ENCODE data around the gene HIF3A.

HIF3A gene

DNA sequence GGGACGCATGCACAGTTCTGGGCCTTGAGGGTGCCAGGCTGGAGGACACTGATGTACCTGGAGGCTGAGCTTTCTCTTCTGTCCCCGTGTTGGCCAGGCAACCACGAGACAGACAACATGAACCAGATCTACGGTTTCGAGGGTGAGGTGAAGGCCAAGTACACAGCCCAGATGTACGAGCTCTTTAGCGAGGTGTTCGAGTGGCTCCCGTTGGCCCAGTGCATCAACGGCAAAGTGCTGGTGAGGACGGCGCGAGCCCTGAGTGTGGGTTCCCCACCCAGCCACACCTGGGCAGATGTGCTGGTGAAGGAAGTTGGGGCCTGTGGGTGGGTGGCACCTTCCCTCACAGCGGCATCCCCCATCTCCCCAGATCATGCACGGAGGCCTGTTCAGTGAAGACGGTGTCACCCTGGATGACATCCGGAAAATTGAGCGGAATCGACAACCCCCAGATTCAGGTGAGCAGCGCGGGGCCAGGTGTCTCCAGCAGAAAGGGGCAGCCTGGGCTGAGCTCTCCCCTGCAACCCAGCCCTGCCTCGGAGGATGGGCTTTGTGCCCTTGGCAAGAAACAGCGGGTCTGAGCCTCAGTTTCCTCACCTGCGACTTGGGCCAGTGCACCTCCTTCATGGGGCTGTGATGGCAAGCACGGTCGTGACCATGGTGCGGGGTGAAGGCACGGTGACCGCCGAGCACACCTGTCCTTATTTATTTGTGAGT, 90.3 kb downstream of the HIF3A start:
- DNase-seq = no peak

GRCh38 chr19:46387713-46388130, 90.9 kb downstream of the HIF3A start:
- DNase-seq = no peak

DNA sequence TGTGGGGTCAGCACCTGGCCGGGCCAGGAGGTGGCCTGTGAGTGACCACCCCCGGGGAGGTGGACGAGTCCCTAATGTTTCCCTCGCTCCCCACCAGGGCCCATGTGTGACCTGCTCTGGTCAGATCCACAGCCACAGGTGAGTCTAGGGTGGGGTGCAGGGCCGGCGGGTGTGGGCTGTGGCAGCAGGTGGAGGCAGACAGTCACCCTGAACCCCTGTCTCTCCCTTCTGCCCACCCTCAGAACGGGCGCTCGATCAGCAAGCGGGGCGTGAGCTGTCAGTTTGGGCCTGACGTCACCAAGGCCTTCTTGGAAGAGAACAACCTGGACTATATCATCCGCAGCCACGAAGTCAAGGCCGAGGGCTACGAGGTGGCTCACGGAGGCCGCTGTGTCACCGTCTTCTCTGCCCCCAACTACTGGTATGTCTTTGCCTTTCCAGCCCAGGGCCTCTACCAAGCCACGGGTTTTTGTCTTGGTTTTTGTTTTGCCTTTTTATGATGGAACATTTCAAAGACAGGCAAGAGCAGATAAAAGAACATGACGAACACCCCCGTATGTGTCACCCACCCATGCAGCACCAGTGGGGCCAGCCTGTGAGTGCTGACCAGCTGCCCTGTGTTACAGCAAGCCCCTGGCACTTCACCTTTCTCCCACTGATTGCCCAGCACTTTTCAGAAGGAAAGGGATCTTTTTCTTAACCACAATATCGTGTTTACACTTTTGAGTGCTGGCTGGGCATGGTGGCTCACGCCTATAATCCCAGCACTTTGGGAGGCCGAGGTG, 91.7 kb downstream of the HIF3A start:
- DNase-seq = no peak

GRCh38 chr19:46390121-46390858, 93.4 kb downstream of the HIF3A start:
- DNase-seq = no peak

GRCh38 chr19:46390866-46391265, 94.0 kb downstream of the HIF3A start:
- DNase-seq = no peak

DNA sequence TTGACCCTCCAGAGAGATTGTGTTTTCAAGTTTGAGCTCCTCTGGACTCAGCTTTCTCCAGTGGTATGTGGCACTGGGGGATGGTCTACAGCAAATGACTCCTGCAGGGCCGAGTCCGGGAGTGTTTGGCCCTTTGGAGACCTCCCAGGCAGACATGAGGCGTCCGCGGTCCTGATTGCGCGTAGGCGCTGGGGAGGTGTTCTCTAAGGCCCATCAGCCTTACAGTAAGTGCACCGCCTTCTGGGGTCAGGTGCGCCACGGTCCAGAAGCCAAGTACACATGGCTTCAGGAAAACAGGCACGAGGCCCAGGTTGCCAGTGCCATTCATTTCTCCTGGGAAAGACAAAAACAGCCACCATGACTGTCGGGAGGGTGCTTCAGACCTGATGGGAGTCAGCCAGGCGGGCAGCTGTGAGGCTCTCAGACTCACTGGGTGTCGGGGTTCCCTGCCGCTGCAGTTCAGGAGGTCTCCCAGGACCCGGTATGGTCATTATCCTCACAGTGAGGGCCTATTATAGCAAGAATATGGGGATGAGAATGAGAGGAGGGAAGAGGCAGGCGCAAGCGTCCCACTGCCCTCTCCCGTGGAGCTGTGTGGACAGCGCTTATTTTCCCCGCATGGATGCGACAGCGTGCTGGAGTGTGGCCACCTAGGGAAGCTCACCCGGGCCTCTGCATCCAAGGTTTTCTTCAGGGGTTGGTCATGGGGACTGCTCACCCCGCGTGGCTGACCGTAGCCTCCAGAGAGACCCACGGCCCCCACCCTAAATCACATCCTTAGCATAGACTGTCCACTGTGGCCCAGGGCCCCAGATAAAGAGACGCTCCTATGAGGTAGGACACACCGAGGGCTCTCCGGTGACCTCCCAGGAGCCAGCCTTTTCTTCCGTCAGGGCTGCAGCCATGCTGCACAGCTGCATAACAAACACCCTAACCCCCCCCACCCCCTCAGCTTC, 94.7 kb downstream of the HIF3A start:
- no peak for DNase-seq

DNA sequence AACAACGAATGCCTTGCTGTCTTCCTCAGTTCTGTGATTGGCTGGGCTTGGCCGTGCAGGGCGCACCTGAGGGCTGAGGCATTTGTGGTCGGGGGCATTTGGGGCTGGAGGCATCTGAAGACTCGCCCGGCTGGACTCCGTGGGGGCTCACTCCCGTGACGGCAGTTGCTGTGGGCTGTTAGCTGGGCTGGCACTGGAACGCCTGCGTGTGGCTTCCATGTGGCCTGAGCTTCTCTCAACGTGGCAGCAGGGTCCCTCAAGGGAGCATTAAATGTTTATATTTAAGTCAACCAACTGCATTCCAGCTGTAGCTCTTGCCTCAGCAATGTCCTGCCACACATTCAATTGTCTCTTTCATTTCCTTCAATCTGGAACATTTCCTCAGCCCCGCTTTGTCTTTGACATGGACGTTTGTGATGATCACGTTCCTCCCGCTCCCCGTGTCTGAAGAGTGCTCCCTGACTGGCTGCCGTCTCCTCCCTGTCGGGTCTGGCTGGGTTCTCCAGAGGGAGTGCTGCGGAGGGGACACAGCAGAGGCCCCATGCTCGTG, 95.5 kb downstream of the HIF3A start:
- no peak for DNase-seq

DNA sequence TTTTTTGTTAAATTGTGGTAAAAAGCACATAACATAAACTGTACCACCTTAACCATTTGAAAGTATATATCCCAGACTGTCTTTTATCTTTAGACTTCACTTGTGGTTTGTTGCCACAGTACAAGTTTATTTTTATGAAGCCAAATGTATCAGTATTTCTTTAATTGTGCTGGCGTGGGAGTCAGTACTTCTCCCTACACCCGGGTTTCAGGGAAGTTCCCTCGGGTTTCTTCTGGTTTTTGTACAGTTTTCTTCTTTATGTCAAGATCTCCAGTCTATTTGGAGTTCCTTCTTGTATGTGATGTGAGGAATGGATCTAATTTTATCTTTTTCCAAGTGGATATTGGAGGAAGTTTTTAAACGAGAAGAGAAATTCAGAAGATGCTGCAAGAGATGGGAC, 96.0 kb downstream of the HIF3A start:
- no peak for DNase-seq
